H1 (cell line): ENCODE measurements around the gene DCP1A. TPM values are rescaled to one million over a fixed set of nuclear protein-coding genes. Genes with fewer than 3 reads are reported as not detected.

Experiments
- CBX8 ChIP-seq: fragments of 300-800, 300-1000 bp; sonication (generic); IDR thresholded peaks from 2 replicates; pipeline ENCODE4 v1.7.1; 2016; ENCODE audit warnings: low read depth, low read length, borderline replicate concordance
- EGR1 ChIP-seq: IDR thresholded peaks from 2 replicates; pipeline ENCODE4 v1.6.1; 2011; ENCODE audit warnings: low read depth, low read length, borderline replicate concordance
- POLR2AphosphoS5 ChIP-seq: IDR thresholded peaks from 2 replicates; pipeline ENCODE4 v1.6.1; 2011; ENCODE audit warnings: low read depth, low read length
- RXRA ChIP-seq: IDR thresholded peaks from 2 replicates; pipeline ENCODE4 v1.6.1; 2011; ENCODE audit warnings: low read depth, mild to moderate bottlenecking, low read length, moderate library complexity; ENCODE audit not compliant: insufficient read depth
- polyA plus RNA-seq, 7 experiments: library from polyadenylated mRNA; depleted of rRNA in 3 of 7; stranded (reverse) in 5 of 7; unstranded in 2 of 7; fragments of >200 nt in 5 of 7; fragments of 200-250 nt in 2 of 7; gene quantifications; 1 replicate in 5 of 7; 2 replicates in 1 of 7; 4 replicates in 1 of 7; pipeline versions ENCODE4 v1.2.1 to v1.2.3, GENCODE V29; 2011 to 2013; ENCODE audit warnings: missing spikeins in 2 of 7, mixed read lengths in 2 of 7
- total RNA-seq: library from RNA; stranded (reverse); fragmentation: NEBNext Ultra II Directional; extraction: Animal tissue kit (Norgen Biotek cat#: 25700); gene quantifications from 2 replicates; pipeline ENCODE4 v1.2.1, GENCODE V29; 2021
- TF ChIP-seq, protein P1 (sequence below): IDR thresholded peaks from 2 replicates; pipeline ENCODE4 v1.6.1; 2011; ENCODE audit warnings: low read depth, mild to moderate bottlenecking, low read length; ENCODE audit not compliant: insufficient read depth

Gene DCP1A
- total and polyA plus RNA-seq, 2 of the 8 experiments (the other 6 are each of a cell fraction or from before 2014, with no cell fraction given): 13.2 to 15.9 TPM

DNA sequence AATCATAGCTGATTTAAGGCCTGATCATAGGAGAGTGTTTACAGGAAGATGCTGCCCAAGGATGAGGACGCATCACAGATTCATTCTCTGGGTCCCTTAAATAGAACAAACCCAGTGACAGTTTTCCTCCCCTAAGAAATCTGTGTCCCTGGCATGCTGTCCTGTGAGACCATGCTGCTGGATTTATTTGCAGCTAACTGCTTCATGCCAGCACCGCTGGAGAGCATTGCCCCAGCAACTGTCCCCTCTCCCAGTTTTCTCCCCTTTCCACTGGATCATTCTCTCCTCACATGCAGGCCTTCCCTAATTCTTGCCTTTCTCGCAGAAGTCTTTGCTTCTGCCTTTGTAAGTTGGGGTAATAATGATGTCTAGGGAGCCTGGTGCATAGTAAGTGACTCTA is 29.3 kb upstream of the DCP1A start (continued):
- TF ChIP-seq, protein P1, sequence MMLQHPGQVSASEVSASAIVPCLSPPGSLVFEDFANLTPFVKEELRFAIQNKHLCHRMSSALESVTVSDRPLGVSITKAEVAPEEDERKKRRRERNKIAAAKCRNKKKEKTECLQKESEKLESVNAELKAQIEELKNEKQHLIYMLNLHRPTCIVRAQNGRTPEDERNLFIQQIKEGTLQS: no peak
- no peak for TF ChIP-seq POLR2AphosphoS5
- no peak for TF ChIP-seq EGR1
- no peak for TF ChIP-seq RXRA
- TF ChIP-seq CBX8: no peak
